SK-N-SH treated with all-trans-retinoic acid at 6 μM for 48 hours (cell line): ENCODE results near the gene GRK3.
"Not testable (repeated sequence)": the region's sequence is repeated elsewhere in the genome, so short reads cannot be mapped to it uniquely, and the experiment has no call there.

Source experiments
- CSDC2 ChIP-seq: fragments of 250-450 bp; sonication (Bioruptor Pico); IDR thresholded peaks from 2 replicates; pipeline ENCODE4 v1.5.0; 2020; ENCODE audit warnings: mild to moderate bottlenecking, moderate library complexity
- PATZ1 ChIP-seq: fragments of 250-450 bp; sonication (Bioruptor Pico); IDR thresholded peaks from 2 replicates; pipeline ENCODE4 v1.8.0; 2020; ENCODE audit warnings: mild to moderate bottlenecking, moderate library complexity, borderline replicate concordance
- RARB ChIP-seq: fragments of 250-450 bp; sonication (Bioruptor Pico); IDR thresholded peaks from 2 replicates; pipeline ENCODE4 v1.8.0; 2021; ENCODE audit warnings: mild to moderate bottlenecking, moderate library complexity
- ZC3H10 ChIP-seq: fragments of 250-450 bp; sonication (Bioruptor Pico); IDR thresholded peaks from 2 replicates; pipeline ENCODE4 v1.5.1; 2021; ENCODE audit warnings: mild to moderate bottlenecking, moderate library complexity

- TF ChIP-seq RARB; PATZ1 (CRISPR knock-in tag); ZC3H10 (CRISPR knock-in tag); CSDC2 (CRISPR knock-in tag): not testable (repeated sequence)
Observed at GRCh38 chr22:25605565-25605964, 41.1 kb downstream of the GRK3 start.
